Measurements from ENCODE around the gene LMO3. TPM values are rescaled to one million over a fixed set of nuclear protein-coding genes. Genes with fewer than 3 reads are reported as not detected.

The LMO3 gene
- not detected in 2 replicates for total RNA-seq

DNA sequence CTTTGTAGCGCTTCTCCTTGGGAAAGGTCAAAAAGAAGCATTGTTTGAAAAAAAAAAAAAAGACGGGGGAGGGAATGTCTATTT, at the start of gene LMO3:
LMO3 (minus strand) TSS at position 46 of the 84 bp plus-strand sequence. CDS start 5,302 bp downstream, outside the sequence.
- intact Hi-C loops (cut with micrococcal nuclease) = no loop called here

DNA sequence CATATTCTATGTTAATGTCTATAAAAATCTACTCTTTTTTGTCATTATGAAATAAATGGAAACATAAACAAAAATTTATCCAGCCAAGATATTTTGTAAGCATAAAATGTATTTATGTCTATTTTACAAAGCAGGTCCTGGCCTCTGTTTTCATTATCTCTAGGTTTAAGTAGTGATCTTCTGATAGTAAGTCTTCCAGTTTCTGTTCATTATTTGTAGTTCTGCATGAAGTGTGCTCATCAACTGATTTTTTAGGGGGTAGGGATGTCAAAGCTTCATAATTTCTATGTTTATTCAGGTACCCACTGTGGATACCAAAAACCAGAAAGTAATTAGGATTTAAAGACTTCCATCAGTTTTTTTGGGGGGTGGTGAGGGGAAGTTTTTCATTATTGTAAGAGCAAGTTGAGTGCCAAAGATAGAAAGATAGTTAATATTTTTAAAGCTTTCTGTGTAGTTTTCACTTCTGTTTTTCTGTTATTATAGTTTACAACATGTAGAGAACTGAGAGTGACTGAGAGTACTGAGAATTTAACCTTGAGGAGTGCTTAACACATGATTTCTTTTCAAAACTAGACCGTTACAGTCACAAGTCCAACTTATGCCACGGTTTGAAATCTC, 30.6 kb upstream of the LMO3 start:
- intact Hi-C loops (cut with micrococcal nuclease) = no loop called here

DNA sequence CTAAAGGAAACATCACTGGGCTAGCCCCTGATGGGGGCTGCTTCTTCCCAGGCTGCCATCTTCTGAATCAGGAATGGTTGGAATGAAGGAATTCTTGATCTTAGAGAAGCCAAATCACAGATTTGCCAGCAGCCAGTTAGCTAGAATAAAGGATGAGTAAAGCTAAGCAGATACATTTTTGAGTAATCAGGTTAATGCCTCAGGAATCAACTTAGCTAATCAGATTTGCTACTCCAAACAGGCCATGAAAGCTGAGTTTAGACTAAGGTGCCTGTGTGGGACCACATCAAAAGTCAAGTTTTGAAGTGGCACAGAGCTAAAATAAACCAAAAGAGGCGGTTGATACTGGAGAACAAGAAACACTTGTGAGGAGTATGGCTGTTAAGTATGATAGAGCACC, 28.8 kb upstream of the LMO3 start:
- intact Hi-C loops (cut with micrococcal nuclease) = no loop called here

DNA sequence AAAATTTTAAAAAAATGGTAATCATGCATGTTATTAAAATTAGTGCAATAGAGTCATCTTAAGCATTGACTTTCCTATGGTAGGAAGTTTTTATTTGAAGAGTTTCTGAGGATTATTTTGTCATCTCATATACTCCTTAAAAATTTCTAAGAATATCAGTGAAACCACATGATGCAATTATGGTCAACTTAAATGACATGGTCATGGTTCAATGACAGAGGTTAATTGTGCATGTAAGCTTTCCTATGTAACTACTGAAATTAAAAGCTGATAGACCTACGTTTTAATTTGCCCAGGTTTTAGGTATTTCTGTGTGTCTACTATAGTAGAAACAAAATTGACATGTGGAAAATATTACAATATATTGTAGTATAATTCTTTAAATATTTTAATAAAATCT, 21.0 kb upstream of the LMO3 start:
- intact Hi-C loops (cut with micrococcal nuclease) = no loop called here

DNA sequence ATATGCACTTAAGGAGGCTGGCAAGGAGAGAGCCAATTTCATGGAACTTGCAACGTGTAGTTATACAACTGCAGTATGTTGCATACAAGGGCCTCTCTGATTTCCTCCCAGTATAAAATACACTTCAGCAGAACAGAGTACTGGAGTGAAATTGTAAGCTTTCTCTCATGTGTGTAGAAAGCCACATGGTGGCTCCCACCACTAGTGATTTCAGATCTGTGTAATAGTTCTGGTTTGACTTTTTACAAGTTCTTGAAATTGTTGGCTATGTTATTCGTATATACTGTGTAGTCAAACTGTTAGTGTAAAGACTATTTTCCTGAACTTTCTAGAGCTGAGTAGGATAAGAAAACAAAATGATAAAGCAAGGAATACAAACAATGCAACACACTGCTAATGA, 16.4 kb upstream of the LMO3 start:
- intact Hi-C loops (cut with micrococcal nuclease) = no loop called here

DNA sequence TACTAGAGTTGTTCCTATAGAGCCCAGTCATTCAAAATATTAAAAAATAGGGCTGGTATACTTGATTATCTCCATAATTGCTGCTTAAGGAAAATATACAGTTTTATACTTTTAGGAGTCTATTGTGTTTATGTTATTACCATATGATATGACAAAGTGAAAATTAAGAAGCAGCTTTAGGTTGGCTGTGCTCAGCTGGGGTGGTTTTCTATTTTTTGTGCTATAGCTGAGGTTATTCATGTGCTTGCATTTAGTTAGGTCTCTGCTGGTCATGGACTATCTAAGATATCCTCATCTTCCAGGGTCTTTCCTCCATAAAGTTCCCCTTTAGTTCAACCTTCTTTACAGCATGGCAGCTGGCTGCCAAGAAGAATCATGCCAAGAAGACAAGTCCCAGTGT, 13.6 kb upstream of the LMO3 start:
- intact Hi-C loops (cut with micrococcal nuclease) = no loop called here

DNA sequence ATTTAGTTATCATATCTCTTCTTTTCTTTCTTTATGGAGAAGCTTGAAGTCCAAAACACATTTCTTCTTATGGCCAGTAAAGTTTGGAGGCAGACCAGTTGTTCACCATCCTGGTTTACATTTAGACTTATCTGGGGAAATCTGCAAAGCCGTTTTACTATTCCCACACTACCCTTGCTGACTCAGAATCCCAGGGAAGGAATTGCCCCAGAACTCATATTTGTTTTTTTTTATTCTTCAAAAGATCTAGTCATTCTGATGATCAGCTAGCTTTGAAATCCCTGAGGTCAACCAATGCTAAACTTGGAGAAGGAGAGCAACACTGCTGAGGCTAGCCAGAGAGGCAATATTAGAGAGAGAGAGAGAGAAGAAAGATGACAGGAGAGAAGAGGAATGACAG, 12.3 kb upstream of the LMO3 start:
- intact Hi-C loops (cut with micrococcal nuclease) = no loop called here

GRCh38 chr12:16613199-16613598, 7.2 kb upstream of the LMO3 start:
- intact Hi-C loops (cut with micrococcal nuclease) = no loop called here

- intact Hi-C loops (cut with micrococcal nuclease) = no loop called here
Measured at GRCh38 chr12:16612647-16613046, 6.7 kb upstream of the LMO3 start.

DNA sequence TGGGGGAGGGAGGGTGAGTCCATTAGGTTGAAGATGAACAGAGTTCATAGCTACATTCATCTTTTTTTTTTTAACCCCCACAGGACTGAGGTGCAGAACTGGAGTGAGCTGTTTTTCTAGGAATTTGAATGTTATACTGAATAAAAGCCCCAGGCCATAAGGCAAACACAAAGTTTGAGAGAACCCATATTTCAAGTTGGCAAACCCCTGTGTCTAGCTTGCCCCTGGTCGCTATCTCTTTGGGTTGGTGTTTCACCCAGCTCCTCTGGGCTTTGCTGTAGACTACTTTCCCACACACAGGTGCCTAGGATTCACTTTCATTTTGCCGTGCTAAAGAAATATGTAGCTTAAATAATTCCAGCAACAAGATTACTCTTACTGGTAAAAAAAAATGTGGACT, 5.2 kb upstream of the LMO3 start:
- intact Hi-C loops (cut with micrococcal nuclease) = no loop called here

- intact Hi-C loops (cut with micrococcal nuclease) = no loop called here
Measured at GRCh38 chr12:16610743-16611142, 4.8 kb upstream of the LMO3 start.

DNA sequence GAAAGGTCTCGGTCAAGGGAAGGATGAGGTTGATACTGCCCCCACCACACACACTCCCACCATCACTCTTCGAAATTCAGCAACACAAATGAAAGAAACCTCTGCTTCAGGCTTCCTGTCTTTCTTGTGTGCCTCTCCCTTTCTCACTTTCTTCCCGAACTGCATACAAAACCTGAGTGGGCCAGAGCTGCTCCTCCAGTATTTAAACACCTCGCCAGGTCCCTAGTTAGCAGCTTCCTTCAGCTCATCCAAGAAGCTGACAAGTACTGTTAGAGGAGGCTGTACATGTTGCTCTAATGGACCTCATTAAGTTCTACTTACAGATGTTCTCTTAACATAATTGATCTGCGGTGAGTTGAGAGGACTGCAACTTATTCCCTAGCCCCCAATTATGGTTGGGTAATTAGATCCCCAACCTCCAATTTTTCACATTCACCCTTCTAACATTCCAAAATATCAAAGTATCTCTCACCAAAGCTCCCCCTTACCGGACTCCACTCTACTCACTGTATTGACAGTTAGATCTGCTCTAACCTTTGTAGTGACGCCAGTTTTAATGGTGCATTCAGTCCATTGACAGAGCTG, 4.1 kb upstream of the LMO3 start:
- intact Hi-C loops (cut with micrococcal nuclease) = no loop called here

DNA sequence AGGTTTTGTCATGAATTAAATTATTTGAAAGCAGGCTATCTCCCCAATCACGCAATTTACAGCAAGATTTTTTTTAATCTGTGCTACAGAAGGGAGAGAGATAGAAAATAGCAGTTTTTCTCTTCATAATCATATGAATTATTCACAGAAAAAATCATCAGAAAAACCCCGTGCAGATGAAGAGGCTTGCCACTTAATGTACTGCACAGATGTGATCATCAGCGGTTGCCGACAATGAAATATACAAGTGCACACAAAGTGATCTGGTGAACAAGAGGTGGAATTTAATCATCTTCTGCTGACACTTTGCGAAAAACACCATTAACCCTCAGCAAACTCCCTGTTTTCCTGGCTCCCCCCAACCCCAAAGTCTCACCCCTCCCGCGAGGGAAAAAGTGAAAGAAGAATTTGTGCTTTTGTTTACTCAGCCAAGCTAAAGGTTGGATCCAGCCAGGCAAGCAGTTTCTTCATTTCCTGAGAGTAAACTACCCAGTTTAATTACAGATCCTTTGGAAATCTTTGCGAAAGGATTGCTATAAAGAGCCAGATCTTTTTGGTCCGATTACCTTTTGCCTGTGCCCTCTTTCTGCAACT, 3.1 kb upstream of the LMO3 start:
- intact Hi-C loops (cut with micrococcal nuclease) = no loop called here

DNA sequence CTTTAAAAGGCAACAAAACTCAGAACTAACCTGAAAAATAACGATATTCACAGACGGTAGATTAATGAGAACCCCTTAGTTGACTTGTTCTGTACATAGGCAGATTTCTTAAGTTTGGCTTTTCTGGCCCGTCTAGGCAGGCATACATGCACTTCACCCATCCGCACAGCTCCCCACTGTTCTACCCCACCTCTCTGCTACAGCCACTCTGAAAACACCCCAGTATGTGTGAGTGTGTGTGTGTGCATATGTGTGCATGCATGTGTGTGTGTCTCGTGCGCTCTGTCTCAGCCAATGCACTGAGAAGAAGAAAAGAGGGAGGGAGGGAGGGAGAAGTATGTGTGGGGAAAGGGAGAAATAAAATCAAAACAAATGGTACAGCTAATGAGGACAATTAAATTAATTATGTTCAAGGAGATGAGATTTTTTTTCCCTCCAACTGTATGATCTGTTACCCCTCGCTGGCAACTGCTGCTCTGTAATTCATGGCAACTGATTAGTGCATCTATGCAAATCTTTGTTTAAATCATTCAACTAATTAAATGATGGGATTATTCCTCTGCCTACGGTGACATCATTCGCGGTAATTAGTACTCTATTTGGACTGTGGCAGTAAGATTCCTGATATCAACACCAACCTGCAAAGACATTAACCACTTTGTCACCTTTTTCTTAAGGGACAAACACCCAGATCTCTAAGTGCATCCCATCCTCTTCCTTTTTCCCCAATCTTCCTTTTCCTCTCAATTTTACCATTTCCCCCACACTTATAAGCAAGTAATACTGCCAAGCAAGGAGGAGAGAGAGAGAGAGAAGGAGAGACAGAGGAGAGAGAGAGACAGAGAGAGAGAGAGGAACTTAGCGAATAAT, 2.2 kb upstream of the LMO3 start:
- intact Hi-C loops (cut with micrococcal nuclease) = no loop called here

- intact Hi-C loops (cut with micrococcal nuclease) = no loop called here
Measured at GRCh38 chr12:16606991-16607390, 1.0 kb upstream of the LMO3 start.

DNA sequence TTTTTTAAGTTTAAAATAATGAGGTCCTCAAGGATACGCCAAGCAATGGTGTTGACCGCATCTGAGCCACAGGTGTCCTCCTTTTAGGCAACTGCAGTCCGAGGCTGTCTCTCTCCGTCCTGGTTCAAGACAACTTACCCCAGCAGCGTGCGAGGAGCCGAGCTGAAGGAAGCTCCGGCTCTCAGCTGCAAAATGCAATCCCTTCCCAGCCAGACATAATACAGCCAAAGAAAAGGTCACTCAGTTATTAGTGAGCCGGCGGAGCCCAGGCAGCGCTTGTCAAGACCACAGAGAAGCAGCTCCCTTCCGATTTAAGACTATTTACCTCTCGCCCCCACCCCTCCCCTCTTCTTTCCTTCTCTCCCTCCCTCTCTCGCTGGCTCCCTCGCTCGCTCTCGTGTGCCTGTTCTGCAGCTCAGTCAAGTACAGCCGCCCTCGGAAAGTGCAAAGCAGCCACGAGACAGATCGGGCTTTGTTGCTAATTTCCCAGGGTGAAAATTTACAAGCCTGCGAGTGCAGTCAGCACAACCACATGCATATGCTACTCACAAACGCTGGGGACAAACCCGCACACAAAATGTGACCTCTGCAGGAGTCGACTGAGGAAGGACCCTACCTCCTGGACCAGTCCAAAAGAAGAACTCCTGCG, 363 bp upstream of the LMO3 start:
- intact Hi-C loops (cut with micrococcal nuclease) = no loop called here

DNA sequence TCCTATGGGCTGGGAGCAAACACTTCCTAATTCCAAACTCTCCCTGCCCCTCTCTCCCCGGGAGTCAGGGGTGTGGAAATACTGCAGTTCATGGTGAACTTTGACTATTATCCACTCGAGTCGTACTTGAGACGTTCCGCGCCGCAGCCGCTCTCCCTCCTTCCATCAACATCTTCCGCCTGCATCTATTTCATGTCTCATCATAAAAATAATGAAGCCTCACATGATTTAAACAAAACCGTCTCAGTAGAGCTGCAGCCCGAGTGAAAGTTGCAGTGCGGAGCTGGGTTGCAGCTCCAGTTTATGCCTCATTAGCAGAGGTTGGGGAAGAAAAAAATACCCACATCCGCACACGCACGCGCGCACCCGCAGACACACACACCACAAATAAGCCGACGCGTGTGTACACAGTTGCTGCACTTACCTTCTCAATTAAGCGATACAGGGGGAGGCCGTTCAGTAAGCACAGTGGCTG, 283 bp downstream of the LMO3 start:
- intact Hi-C loops (cut with micrococcal nuclease) = no loop called here

DNA sequence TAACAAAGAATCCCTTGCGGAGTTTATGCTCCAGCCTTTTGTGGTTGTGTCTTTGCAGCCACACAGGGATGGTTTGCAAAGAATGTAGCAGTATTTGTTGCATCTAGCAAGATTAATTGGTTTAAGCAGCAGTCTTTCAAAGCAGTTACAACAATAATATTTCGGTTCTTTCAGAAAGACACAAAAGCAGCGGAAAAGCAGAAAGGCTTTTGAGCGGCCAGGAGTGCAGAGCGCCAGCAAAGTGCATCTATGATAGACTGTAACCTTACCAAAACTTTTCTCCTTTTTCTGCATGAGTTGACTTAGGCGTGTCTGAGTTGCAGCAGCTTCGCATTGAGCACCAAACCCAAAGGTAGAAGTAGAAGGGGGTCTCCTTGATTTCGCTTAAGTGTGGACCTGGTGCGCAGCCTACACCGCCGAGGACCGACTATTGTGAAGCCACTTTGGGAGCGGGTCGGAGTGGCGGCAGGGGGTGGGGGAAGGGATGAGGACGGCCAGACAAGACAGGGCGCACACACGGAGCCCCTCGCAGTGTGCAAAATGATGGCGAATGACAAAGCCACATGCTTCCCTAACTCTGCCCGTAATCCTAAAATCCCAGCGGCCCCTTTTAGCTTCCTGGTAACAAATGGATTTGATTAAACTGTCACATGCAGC, 1.2 kb downstream of the LMO3 start:
- intact Hi-C loops (cut with micrococcal nuclease) = no loop called here

GRCh38 chr12:16603916-16604575, 1.9 kb downstream of the LMO3 start:
- intact Hi-C loops (cut with micrococcal nuclease) = no loop called here

- intact Hi-C loops (cut with micrococcal nuclease) = no loop called here
Measured at GRCh38 chr12:16603260-16603915, 2.6 kb downstream of the LMO3 start.

DNA sequence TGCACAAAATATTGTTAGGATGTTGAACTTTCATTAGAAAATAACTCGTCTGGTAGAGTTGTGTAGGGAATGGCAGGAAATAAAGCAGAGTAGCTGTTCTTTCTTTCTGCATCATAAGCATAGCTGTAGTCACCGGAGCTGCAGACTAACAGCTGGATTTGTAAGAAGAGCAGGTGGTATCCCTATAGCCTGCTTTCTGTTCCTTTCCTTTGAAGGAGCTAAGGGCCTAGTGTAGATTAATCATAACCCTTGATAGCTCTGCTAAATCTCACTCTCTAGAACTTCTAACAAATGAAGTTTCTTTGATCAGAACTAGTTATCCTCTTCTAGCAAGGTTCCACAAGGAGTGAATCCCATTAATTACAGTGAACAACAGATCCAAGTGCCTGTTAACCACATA, 3.5 kb downstream of the LMO3 start:
- intact Hi-C loops (cut with micrococcal nuclease) = no loop called here
